H1 (cell line): ENCODE data around the gene KIF5C. TPM values are rescaled to one million over a fixed set of nuclear protein-coding genes. Genes with fewer than 3 reads are reported as not detected.

ENCODE experiments used
- CTCF ChIA-PET: fragments of 300-600 bp; sonication (Branson Sonifier 250); formaldehyde crosslinking; loops from one replicate; lab custom pipeline; 2021; ENCODE audit not compliant: partially characterized antibody; lab: Charles Lee
- POLR2A ChIA-PET: fragments of 300-600 bp; sonication (Branson Sonifier 250); formaldehyde crosslinking; loops from one replicate; lab custom pipeline; 2021; ENCODE audit warnings: inconsistent platforms; ENCODE audit not compliant: partially characterized antibody; lab: Charles Lee
- DNase-seq, 2 experiments: peaks; one replicate each; pipeline versions ENCODE4 v3.0.0 to v3.0.0-alpha.2; 2010 to 2022; ENCODE audit warnings: low spot score in 2 of 2, low read depth in 1 of 2, mixed read lengths in 1 of 2
- FAIRE-seq: peaks from 2 replicates; lab custom pipeline; 2011; peaks lifted over from hg19 to GRCh38; lab: Jason Lieb, UNC
- H2AFZ ChIP-seq: 2 replicates; pipeline ENCODE4 v1.8.1; 2012; ENCODE audit warnings: low read length, inconsistent platforms
- H2AK5ac ChIP-seq: 2 replicates; pipeline ENCODE4 v1.6.1; 2013; ENCODE audit warnings: low read depth, low read length
- H2BK120ac ChIP-seq: replicated peaks from 2 replicates; pipeline ENCODE3; 2013; ENCODE audit warnings: low read depth, low read length, inconsistent platforms
- H2BK12ac ChIP-seq: 2 replicates; pipeline ENCODE4 v1.6.1; 2013; ENCODE audit warnings: low read depth, low read length
- H2BK15ac ChIP-seq: 2 replicates; pipeline ENCODE4 v1.6.1; 2013; ENCODE audit warnings: low read length
- H2BK20ac ChIP-seq: 2 replicates; pipeline ENCODE4 v1.6.1; 2013; ENCODE audit warnings: low read length
- H2BK5ac ChIP-seq: 2 replicates; pipeline ENCODE4 v1.6.1; 2013; ENCODE audit warnings: low read depth, low read length
- H3K14ac ChIP-seq: 2 replicates; pipeline ENCODE4 v1.6.1; 2013; ENCODE audit warnings: inconsistent platforms; ENCODE audit not compliant: insufficient read length
- H3K18ac ChIP-seq: 2 replicates; pipeline ENCODE4 v1.6.1; 2013; ENCODE audit warnings: low read length; ENCODE audit errors: extremely low read depth
- H3K23ac ChIP-seq: 2 replicates; pipeline ENCODE4 v1.6.1; 2013; ENCODE audit warnings: inconsistent platforms; ENCODE audit not compliant: insufficient read length
- H3K23me2 ChIP-seq: 2 replicates; pipeline ENCODE4 v1.6.1; 2013; ENCODE audit warnings: low read depth, low read length
- H3K27ac ChIP-seq: 2 replicates; pipeline ENCODE4 v1.6.1; 2011; ENCODE audit warnings: low read depth, low read length, inconsistent platforms
- H3K27me3 ChIP-seq, 4 experiments: replicated peaks in 1 of 4; 1 replicate in 1 of 4; 2 replicates in 3 of 4; pipeline versions ENCODE4 v1.6.1 to v1.8.1; 2011 to 2013; ENCODE audit warnings: low read length in 3 of 4, mild to moderate bottlenecking in 3 of 4, inconsistent platforms in 2 of 4, mixed read lengths in 2 of 4, moderate library complexity in 1 of 4; ENCODE audit not compliant: control insufficient read depth in 3 of 4, insufficient read depth in 3 of 4; ENCODE audit errors: extremely low read depth in 1 of 4
- H3K36me3 ChIP-seq, 4 experiments: 2 replicates each; pipeline versions ENCODE4 v1.6.1 to v1.8.1; 2011 to 2013; ENCODE audit warnings: mild to moderate bottlenecking in 4 of 4, low read length in 3 of 4, moderate library complexity in 2 of 4, control low read depth in 1 of 4, inconsistent platforms in 1 of 4; ENCODE audit not compliant: insufficient read depth in 4 of 4, control insufficient read depth in 2 of 4
- H3K4ac ChIP-seq: replicated peaks from 2 replicates; pipeline ENCODE3; 2013; ENCODE audit warnings: low read length, low read depth, mixed read lengths, inconsistent platforms; ENCODE audit not compliant: insufficient read length
- H3K4me1 ChIP-seq, 4 experiments: replicated peaks in 1 of 4; 1 replicate in 1 of 4; 2 replicates in 3 of 4; pipeline versions ENCODE4 v1.6.1 to v1.8.1; 2011 to 2013; ENCODE audit warnings: low read length in 3 of 4, inconsistent platforms in 2 of 4, mixed read lengths in 1 of 4; ENCODE audit not compliant: insufficient read depth in 4 of 4, control insufficient read depth in 3 of 4
- H3K4me2 ChIP-seq, 2 experiments: 2 replicates each; pipeline versions ENCODE4 v1.6.1 to v1.8.1; 2011 to 2013; ENCODE audit warnings: low read depth in 2 of 2, low read length in 2 of 2, control low read depth in 1 of 2, inconsistent platforms in 1 of 2, mild to moderate bottlenecking in 1 of 2; ENCODE audit not compliant: insufficient read depth in 1 of 2
- H3K4me3 ChIP-seq, 4 experiments: fragments of 200-600, 300-600 bp in 1 of 4; sonication (generic), shearing (Covaris generic), sonication (Bioruptor Twin) in 1 of 4; 2 replicates each; pipeline versions ENCODE4 v1.5.1 to v1.8.1; 2011 to 2016; ENCODE audit warnings: low read length in 4 of 4, low read depth in 3 of 4, control low read depth in 2 of 4, inconsistent platforms in 2 of 4, mild to moderate bottlenecking in 2 of 4, mixed read lengths in 1 of 4, moderate library complexity in 1 of 4; ENCODE audit not compliant: insufficient read depth in 2 of 4; ENCODE audit errors: extremely low read depth in 1 of 4
- H3K56ac ChIP-seq: replicated peaks from 2 replicates; pipeline ENCODE3; 2013; ENCODE audit warnings: low read depth, mild to moderate bottlenecking, mixed read lengths, low read length, inconsistent platforms; ENCODE audit not compliant: insufficient read length
- H3K79me1 ChIP-seq: 2 replicates; pipeline ENCODE4 v1.6.1; 2013; ENCODE audit warnings: low read depth, low read length, control low read depth
- H3K79me2 ChIP-seq, 2 experiments: 2 replicates each; pipeline versions ENCODE4 v1.6.1 to v1.8.1; 2012 to 2013; ENCODE audit warnings: low read length in 2 of 2, mild to moderate bottlenecking in 2 of 2, inconsistent platforms in 1 of 2; ENCODE audit not compliant: insufficient read depth in 2 of 2, control insufficient read depth in 1 of 2
- H3K9ac ChIP-seq, 4 experiments: replicated peaks in 1 of 4; 1 replicate in 1 of 4; 2 replicates in 3 of 4; pipeline versions ENCODE4 v1.6.1 to v1.8.1; 2011 to 2013; ENCODE audit warnings: low read depth in 3 of 4, low read length in 3 of 4, control low read depth in 2 of 4, mild to moderate bottlenecking in 2 of 4, moderate library complexity in 2 of 4, inconsistent platforms in 1 of 4; ENCODE audit errors: extremely low read depth in 1 of 4
- H3K9me3 ChIP-seq, 2 experiments: 2 replicates each; pipeline versions ENCODE4 v1.6.1 to v1.8.1; 2012 to 2013; ENCODE audit warnings: mild to moderate bottlenecking in 2 of 2, moderate library complexity in 2 of 2, control low read depth in 1 of 2, inconsistent platforms in 1 of 2, low read depth in 1 of 2, low read length in 1 of 2, mixed read lengths in 1 of 2; ENCODE audit not compliant: insufficient read depth in 2 of 2
- H4K20me1 ChIP-seq, 2 experiments: replicated peaks in 1 of 2; 2 replicates each; pipeline versions ENCODE3 to v1.8.1; 2011 to 2013; ENCODE audit warnings: inconsistent platforms in 2 of 2, low read length in 2 of 2, mild to moderate bottlenecking in 1 of 2; ENCODE audit not compliant: insufficient read depth in 2 of 2, control insufficient read depth in 1 of 2
- H4K5ac ChIP-seq: 2 replicates; pipeline ENCODE4 v1.6.1; 2013; ENCODE audit warnings: low read length, low read depth, mixed read lengths, inconsistent platforms; ENCODE audit not compliant: insufficient read length
- H4K8ac ChIP-seq: 2 replicates; pipeline ENCODE4 v1.8.0; 2013; ENCODE audit warnings: mild to moderate bottlenecking, moderate library complexity, low read length, inconsistent platforms; ENCODE audit not compliant: insufficient read depth; ENCODE audit errors: extremely low read depth
- H4K91ac ChIP-seq: replicated peaks from 2 replicates; pipeline ENCODE3; 2013; ENCODE audit warnings: low read length, mixed read lengths, inconsistent platforms; ENCODE audit not compliant: insufficient read length
- POLR2A ChIP-seq, 2 experiments: IDR thresholded peaks; 1 replicate in 1 of 2; 2 replicates in 1 of 2; pipeline ENCODE4 v1.6.1; 2011; ENCODE audit warnings: low read depth in 2 of 2, low read length in 2 of 2, mild to moderate bottlenecking in 2 of 2; ENCODE audit errors: control extremely low read depth in 1 of 2
- SP2 ChIP-seq: IDR thresholded peaks from 2 replicates; pipeline ENCODE4 v1.6.1; 2012; ENCODE audit warnings: mild to moderate bottlenecking, low read length, inconsistent platforms
- WGBS, 2 experiments: shearing (Covaris generic) in 1 of 2; methylation state at CpG; one replicate each; pipeline versions ENCODE4 v1.1.6 to v1.1.7; 2013 to 2015; ENCODE audit warnings: low lambda C conversion rate in 2 of 2, mixed read lengths in 2 of 2, inconsistent platforms in 1 of 2, low coverage in 1 of 2, missing lambda C conversion rate in 1 of 2; ENCODE audit not compliant: insufficient replicate concordance in 2 of 2, insufficient coverage in 1 of 2, insufficient read length in 1 of 2; ENCODE audit errors: extremely low coverage in 1 of 2, missing lambda C conversion rate in 1 of 2; 5-methylcytosine and 5-hydroxymethylcytosine counted together
- polyA plus RNA-seq, 7 experiments: library from polyadenylated mRNA; depleted of rRNA in 3 of 7; stranded (reverse) in 5 of 7; unstranded in 2 of 7; fragments of >200 nt in 5 of 7; fragments of 200-250 nt in 2 of 7; gene quantifications; 1 replicate in 5 of 7; 2 replicates in 1 of 7; 4 replicates in 1 of 7; pipeline versions ENCODE4 v1.2.1 to v1.2.3, GENCODE V29; 2011 to 2013; ENCODE audit warnings: missing spikeins in 2 of 7, mixed read lengths in 2 of 7
- total RNA-seq: library from RNA; stranded (reverse); fragmentation: NEBNext Ultra II Directional; extraction: Animal tissue kit (Norgen Biotek cat#: 25700); gene quantifications from 2 replicates; pipeline ENCODE4 v1.2.1, GENCODE V29; 2021

Gene KIF5C
- total and polyA plus RNA-seq, 2 of the 8 experiments (the other 6 are each of a cell fraction or from before 2014, with no cell fraction given): 16.3 to 66.4 TPM

- 100% methylated on average over 1 of the region's 1 CpG; no CpG with 5 or more reads in 1 of the 2 experiments for WGBS, 2 experiments
- H2BK20ac ChIP-seq: no peak overlapping the region
These were observed 42.4 kb downstream of the KIF5C start for GRCh38 chr2:148917431-148917830.

More at GRCh38 chr2:148917431-148917830, 42.4 kb downstream of the KIF5C start:
- no peak overlapping the region for H4K91ac ChIP-seq
- H2BK120ac ChIP-seq: no peak overlapping the region
- no peak overlapping the region for H3K23ac ChIP-seq
- DNase-seq: no peak
- ChIA-PET CTCF (interaction anchor here (0.6 to 2.0 kb wide), 4 partner anchors 8 to 90 kb away, joined by 3 to 8 read pairs (median 4); no protein-coding TSS in a partner anchor), POLR2A (interaction anchor here (1.6 kb wide), 1 partner anchor 11 kb away, joined by 3 read pairs; no protein-coding TSS in a partner anchor)
- H3K23me2 ChIP-seq: no peaks in the 10 kb centered on the region
- no peak overlapping the region for H3K56ac ChIP-seq
- H2BK12ac ChIP-seq: no peak overlapping the region
- no peaks in the 10 kb centered on the region for H4K20me1 ChIP-seq
- H3K4ac ChIP-seq: no peak overlapping the region
- H2AK5ac ChIP-seq: no peak overlapping the region
- no peak overlapping the region for H2BK5ac ChIP-seq
- H2AFZ ChIP-seq: no peak overlapping the region
- no peak overlapping the region for H4K5ac ChIP-seq
- H3K14ac ChIP-seq: no peak overlapping the region
- H3K27me3 ChIP-seq: no peaks in the 10 kb centered on the region
- no peak overlapping the region for H3K9ac ChIP-seq
- no peak for TF ChIP-seq POLR2A (IDR thresholded peaks at IDR 0.05; ENCODE audit: control extremely low read depth in 1 of 2, low read depth in 2 of 2, low read length in 2 of 2)
- TF ChIP-seq SP2: no peak
- TF ChIP-seq, all 59 proteins: peak for 0
- H3K36me3 ChIP-seq: no peaks in the 10 kb centered on the region
- H2BK15ac ChIP-seq: no peak overlapping the region
- peaks cover 4 to 5% of the 10 kb centered on the region in 2 experiments; a peak in 3 of 4 replicates for H3K9me3 ChIP-seq
- peaks cover 3% of the 10 kb centered on the region; the same call in 1 of the 2 replicates for H3K79me1 ChIP-seq
- no peak overlapping the region for H3K4me2 ChIP-seq
- FAIRE-seq: no peak
- no peak overlapping the region for H4K8ac ChIP-seq
- no peak overlapping the region for H3K4me3 ChIP-seq
- H3K27ac ChIP-seq: no peak overlapping the region
- peaks cover 0 to 5% (median 0%) of the 10 kb centered on the region in 4 experiments; a peak in 2 of 7 replicates for H3K4me1 ChIP-seq
- H3K79me2 ChIP-seq: peaks cover 3 to 56% of the 10 kb centered on the region in 2 experiments; a peak in 3 of 4 replicates
- no peak overlapping the region for H3K18ac ChIP-seq
